Measurements from ENCODE around the gene PPFIA4. TPM values are rescaled to one million over a fixed set of nuclear protein-coding genes. Genes with fewer than 3 reads are reported as not detected.
A peak's percentile ranks its signal among the peaks of the same experiment; 100 is the strongest.

Gene PPFIA4
- polyA plus RNA-seq: 0.63 to 4.2 TPM (median 2.3 TPM) in 3 replicates
- polyA plus RNA-seq (2011; ENCODE audit: low read depth): 1.1 TPM
- 0.64 and 0.72 TPM in 2 replicates for polyA plus RNA-seq (2011; cell fraction: cytosol; rRNA removed)
- 12.0 and 14.7 TPM in 2 replicates for polyA plus RNA-seq (2011; cell fraction: nucleus; rRNA removed)
- 0.87 and 1.6 TPM in 2 replicates for polyA plus RNA-seq (2012; ENCODE audit: low replicate concordance)
- 5.5 to 7.4 TPM (median 6.7 TPM) in 3 replicates for polyA minus RNA-seq
- polyA minus RNA-seq (2011; cell fraction: cytosol; rRNA and poly(A)+ RNA removed): not detected
- polyA minus RNA-seq (2011; cell fraction: nucleus; rRNA and poly(A)+ RNA removed): 4.6 and 5.4 TPM in 2 replicates

DNA sequence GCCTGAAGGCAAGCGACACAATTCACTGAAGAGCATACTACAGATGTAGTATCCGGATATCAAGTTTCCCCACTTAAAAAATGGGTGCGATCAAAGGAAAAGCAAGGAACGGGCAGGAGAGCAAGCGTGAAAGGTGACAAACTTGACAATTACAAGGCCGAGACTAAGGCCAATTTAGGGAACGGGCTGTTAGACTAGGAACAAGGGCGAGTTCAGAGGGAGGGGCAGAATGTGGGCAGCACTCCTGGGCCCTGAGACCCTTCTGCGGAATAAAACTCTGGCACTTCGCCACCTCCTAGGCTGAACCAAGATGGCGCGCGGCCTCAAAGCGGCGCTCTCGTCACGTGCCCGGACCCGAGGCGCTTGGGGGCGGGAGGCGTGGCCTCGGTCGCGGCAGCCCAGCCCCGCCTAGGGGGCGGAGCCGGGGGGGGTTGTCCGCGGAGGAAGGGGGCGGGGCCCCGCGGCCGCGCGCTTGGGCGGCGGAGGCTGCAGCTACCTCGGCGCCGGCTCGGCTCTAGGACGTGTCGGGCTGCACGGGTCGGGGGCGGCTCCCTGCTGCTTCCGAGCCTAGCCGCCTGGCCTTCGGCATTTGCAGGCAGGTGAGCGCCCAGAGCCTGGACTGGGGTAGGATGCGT is at the start of gene PPFIA4:
PPFIA4 (plus strand) TSS at position 461 of the 635 bp plus-strand sequence. CDS start 12,518 bp downstream, outside the sequence.
- Histone ChIP-seq H3K79me2 (ENCODE audit: control insufficient read depth, insufficient read depth, low read length) (no peaks in the 10 kb centered on the region), H3K9me3 (ENCODE audit: control insufficient read depth, low read depth, low read length) (no peaks in the 10 kb centered on the region), H3K36me3 (ENCODE audit: control insufficient read depth in 2 of 2, extremely low read depth in 1 of 2, insufficient read depth in 2 of 2, low read length in 2 of 2) (peaks cover 12 to 13% of the 10 kb centered on the region in 2 experiments), H3K9ac (ENCODE audit: control insufficient read depth, extremely low read depth, insufficient read depth, low read length) (peak within 1 kb of the TSS; percentile 63), H2AFZ (ENCODE audit: control insufficient read depth, low read length) (peak within 1 kb of the TSS; percentile 94), H4K20me1 (ENCODE audit: control insufficient read depth, extremely low read depth, insufficient read depth, low read length) (no peaks in the 10 kb centered on the region), H3K9me1 (ENCODE audit: control insufficient read depth, extremely low read depth, insufficient read depth, low read length) (no peaks in the 10 kb centered on the region), H3K4me2 (ENCODE audit: control insufficient read depth, extremely low read depth, insufficient read depth, low read depth, low read length) (peak within 1 kb of the TSS; percentile 99), H3K27ac (ENCODE audit: control insufficient read depth, insufficient read depth, low read length) (peak within 1 kb of the TSS; percentile 55), H3K4me3 (ENCODE audit: control insufficient read depth in 2 of 3, extremely low read depth in 1 of 3, insufficient read depth in 2 of 3, low read depth in 1 of 3, low read length in 3 of 3) (peak within 1 kb of the TSS; percentile 56 to 73 (median 71)), H3K27me3 (ENCODE audit: control insufficient read depth, extremely low read depth, insufficient read depth, low read length) (peaks cover 11% of the 10 kb centered on the region), H3K4me1 (ENCODE audit: control insufficient read depth, extremely low read depth, insufficient read depth, low read length) (peaks cover 7% of the 10 kb centered on the region)
- DNase-seq (ENCODE audit: low read depth, low spot score) (no peak), FAIRE-seq (no peak)
- dilution Hi-C loops (cut with MboI; ENCODE audit: extremely low pct_ligation_motif_present, low sequenced_read_pairs): loop anchor here (25.0 kb wide), 1 partner anchor 236 kb away; no protein-coding TSS in a partner anchor
- no peak for TF ChIP-seq EZH2 (IDR thresholded peaks at IDR 0.05; ENCODE audit: low read length)
- TF ChIP-seq, protein P1, sequence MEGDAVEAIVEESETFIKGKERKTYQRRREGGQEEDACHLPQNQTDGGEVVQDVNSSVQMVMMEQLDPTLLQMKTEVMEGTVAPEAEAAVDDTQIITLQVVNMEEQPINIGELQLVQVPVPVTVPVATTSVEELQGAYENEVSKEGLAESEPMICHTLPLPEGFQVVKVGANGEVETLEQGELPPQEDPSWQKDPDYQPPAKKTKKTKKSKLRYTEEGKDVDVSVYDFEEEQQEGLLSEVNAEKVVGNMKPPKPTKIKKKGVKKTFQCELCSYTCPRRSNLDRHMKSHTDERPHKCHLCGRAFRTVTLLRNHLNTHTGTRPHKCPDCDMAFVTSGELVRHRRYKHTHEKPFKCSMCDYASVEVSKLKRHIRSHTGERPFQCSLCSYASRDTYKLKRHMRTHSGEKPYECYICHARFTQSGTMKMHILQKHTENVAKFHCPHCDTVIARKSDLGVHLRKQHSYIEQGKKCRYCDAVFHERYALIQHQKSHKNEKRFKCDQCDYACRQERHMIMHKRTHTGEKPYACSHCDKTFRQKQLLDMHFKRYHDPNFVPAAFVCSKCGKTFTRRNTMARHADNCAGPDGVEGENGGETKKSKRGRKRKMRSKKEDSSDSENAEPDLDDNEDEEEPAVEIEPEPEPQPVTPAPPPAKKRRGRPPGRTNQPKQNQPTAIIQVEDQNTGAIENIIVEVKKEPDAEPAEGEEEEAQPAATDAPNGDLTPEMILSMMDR (optimal IDR thresholded peaks at IDR 0.05 in 1 of 3, IDR thresholded peaks at IDR 0.05 in 1 of 3, conservative IDR thresholded peaks at IDR 0.05 in 1 of 3; ENCODE audit: extremely low read depth in 1 of 3, insufficient read depth in 2 of 3, low read length in 3 of 3): peak in 1 of 3 experiments; percentile 39

DNA sequence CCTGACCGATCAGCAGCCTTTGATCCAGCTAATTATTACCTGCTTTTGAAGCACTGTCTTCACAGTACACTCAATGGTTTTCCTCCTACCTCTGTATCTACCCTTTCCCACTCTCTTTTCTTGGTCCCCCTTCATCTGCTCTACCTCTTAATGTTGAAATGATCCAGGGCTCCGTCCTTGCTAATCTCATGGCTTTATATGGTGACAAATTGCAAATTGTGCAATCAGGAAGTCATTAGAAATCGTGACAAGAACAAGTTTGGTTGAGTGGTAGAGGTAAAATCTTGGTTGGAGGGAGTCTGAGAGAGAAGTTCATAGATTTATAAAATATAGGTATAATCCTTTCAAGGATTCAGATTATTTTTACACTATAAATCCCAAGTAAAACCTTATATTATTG is 49.7 kb upstream of the PPFIA4 start:
- no peaks in the 10 kb centered on the region for H4K20me1 ChIP-seq (ENCODE audit: control insufficient read depth, extremely low read depth, insufficient read depth, low read length)
- H3K27me3 ChIP-seq (ENCODE audit: control insufficient read depth, extremely low read depth, insufficient read depth, low read length): no peaks in the 10 kb centered on the region
- no peaks in the 10 kb centered on the region for H3K36me3 ChIP-seq (ENCODE audit: control insufficient read depth in 2 of 2, extremely low read depth in 1 of 2, insufficient read depth in 2 of 2, low read length in 2 of 2)
- H3K4me3 ChIP-seq (ENCODE audit: control insufficient read depth in 2 of 3, extremely low read depth in 1 of 3, insufficient read depth in 2 of 3, low read depth in 1 of 3, low read length in 3 of 3): no peak overlapping the region
- no peaks in the 10 kb centered on the region for H3K9me1 ChIP-seq (ENCODE audit: control insufficient read depth, extremely low read depth, insufficient read depth, low read length)
- H2AFZ ChIP-seq (ENCODE audit: control insufficient read depth, low read length): no peak overlapping the region
- no peak overlapping the region for H3K4me2 ChIP-seq (ENCODE audit: control insufficient read depth, extremely low read depth, insufficient read depth, low read depth, low read length)
- DNase-seq (ENCODE audit: low read depth, low spot score) (no peak), FAIRE-seq (no peak)
- no peaks in the 10 kb centered on the region for H3K4me1 ChIP-seq (ENCODE audit: control insufficient read depth, extremely low read depth, insufficient read depth, low read length)
- no peaks in the 10 kb centered on the region for H3K79me2 ChIP-seq (ENCODE audit: control insufficient read depth, insufficient read depth, low read length)
- no peak overlapping the region for H3K27ac ChIP-seq (ENCODE audit: control insufficient read depth, insufficient read depth, low read length)
- no peak overlapping the region for H3K9ac ChIP-seq (ENCODE audit: control insufficient read depth, extremely low read depth, insufficient read depth, low read length)
- dilution Hi-C loops (cut with MboI; ENCODE audit: extremely low pct_ligation_motif_present, low sequenced_read_pairs): no loop called here
- no peaks in the 10 kb centered on the region for H3K9me3 ChIP-seq (ENCODE audit: control insufficient read depth, low read depth, low read length)
- no peak for TF ChIP-seq EZH2 (IDR thresholded peaks at IDR 0.05; ENCODE audit: low read length)
- TF ChIP-seq, protein P1 (optimal IDR thresholded peaks at IDR 0.05 in 1 of 3, IDR thresholded peaks at IDR 0.05 in 1 of 3, conservative IDR thresholded peaks at IDR 0.05 in 1 of 3; ENCODE audit: extremely low read depth in 1 of 3, insufficient read depth in 2 of 3, low read length in 3 of 3): no peak
